HG02610 (cell line): ENCODE results near the gene CYP4V2.

Experiments
- ATAC-seq: cut with Tn5 transposase; IDR thresholded peaks from one replicate; pipeline ENCODE4 v1.9.1; 2021; ENCODE audit warnings: mild to moderate bottlenecking, moderate library complexity; ENCODE audit not compliant: unreplicated experiment

CYP4V2 gene

GRCh38 chr4:186191200-186192065, at the start of gene CYP4V2:
Gene CYP4V2, plus strand, starts transcription at chr4:186191567. Its CDS starts 257 bp downstream, at chr4:186191824.
- ATAC-seq: peak; percentile 90

DNA sequence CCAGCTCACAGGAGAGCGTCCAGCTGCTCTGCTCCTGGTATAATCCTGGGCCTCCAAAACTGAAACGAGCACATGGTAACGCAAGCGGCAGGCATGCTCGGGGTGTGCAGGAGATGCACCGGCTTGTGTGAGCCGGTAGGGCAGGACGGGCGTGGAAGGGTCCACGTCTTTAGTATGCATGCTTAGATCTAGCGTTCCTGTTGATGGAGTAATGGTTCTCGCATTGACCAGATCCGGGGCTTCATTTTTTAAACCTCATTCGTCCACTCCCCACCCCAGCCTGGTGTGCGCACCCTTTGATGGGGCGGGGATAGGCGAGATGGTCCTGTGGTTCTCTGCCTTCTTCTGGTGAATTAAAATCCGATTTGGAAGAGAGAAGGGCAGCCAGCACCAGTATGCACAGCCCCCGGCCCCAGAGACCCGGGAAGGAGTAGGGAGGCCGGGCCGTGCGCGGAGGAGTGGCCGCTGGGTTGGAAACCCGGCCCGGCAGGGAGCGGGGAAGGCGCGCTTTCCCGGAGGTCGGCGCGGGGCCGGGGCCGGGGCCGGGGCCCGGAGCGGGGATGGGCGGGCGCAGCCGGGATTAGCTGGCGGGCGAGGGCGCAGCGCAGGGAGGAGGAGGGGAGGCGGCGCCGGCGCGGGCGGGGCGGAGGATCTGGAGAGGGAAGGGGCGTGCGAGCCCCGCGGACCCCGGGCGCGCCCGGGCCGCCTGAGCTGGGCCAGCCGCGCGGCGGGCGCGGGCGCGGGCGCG, 47.0 kb upstream of the CYP4V2 start:
- peak; percentile 38 for ATAC-seq

DNA sequence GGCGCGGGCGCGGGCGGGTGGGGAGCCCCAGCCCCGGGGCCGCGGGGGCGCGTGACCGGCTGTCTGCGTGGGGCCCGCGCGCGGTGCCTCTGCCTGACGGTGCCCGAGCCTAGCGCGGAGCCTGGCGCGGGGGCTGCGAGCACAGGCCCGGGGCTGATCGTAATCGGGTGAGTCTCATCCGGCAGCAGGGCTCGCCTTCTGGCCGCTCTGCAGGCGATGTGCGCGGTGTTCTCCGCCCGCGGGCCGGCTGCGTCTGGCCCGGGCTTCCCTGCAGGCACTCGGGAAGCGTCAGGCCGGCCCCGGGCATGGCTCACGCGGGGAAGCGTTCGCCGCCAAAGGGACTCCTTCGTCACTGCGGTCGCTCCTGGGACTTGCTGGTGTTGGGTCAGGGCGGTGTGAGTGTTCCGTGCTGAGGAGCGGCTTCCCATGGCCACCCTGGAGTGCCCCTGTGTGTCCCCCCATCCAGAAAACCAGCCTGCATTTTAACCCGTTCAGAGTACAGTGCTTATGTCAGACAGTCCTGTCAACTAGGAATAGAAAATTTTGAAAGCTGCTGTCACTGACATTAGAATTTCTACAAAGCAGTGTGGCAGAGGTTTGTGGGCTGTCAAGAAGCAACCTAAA, 46.3 kb upstream of the CYP4V2 start:
- ATAC-seq: peak; percentile 37

DNA sequence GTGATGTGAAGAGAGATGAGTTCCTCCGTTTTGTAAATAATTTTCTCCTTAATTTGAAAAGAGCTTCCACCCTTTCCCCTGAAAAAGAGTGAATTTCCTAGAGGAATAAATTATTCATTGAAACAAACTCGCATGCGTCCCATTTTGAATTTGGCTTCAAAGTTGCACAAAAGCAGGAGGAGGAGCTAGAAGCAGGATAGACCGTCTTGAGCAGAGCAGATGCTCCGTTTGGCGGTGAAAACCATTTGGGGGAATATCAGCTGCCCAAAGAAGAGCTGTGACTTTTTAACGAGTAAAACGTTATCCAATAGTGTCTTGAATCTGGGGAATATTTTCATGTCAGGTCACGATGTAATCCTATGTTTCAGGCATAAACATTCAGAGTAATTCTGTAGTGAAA, 44.9 kb upstream of the CYP4V2 start:
- no peak for ATAC-seq

GRCh38 chr4:186148336-186148975, 42.9 kb upstream of the CYP4V2 start:
- no peak for ATAC-seq

DNA sequence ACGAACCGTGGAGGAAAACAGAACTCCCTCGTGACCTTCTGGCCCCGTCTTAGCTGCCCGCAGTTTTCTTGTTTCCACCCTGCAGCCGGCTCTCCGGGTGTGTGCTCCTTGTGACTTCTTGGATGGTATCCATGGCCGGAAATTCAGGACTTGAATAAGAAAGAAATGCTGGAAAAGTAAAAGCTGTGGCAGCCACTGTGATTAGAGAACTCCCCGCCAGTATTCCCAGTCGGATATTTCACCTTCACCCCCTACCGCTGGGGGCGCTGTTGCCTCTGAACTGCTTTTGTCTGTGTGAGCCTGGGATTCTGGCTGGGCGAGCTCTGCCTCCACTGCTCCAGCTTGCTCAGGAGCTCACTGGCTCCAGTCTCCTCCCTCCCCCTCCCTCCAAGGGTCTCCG, 41.5 kb upstream of the CYP4V2 start:
- ATAC-seq: no peak

- no peak for ATAC-seq
Observed at GRCh38 chr4:186150926-186151325, 40.4 kb upstream of the CYP4V2 start.

GRCh38 chr4:186151499-186151898, 39.9 kb upstream of the CYP4V2 start:
- no peak for ATAC-seq

DNA sequence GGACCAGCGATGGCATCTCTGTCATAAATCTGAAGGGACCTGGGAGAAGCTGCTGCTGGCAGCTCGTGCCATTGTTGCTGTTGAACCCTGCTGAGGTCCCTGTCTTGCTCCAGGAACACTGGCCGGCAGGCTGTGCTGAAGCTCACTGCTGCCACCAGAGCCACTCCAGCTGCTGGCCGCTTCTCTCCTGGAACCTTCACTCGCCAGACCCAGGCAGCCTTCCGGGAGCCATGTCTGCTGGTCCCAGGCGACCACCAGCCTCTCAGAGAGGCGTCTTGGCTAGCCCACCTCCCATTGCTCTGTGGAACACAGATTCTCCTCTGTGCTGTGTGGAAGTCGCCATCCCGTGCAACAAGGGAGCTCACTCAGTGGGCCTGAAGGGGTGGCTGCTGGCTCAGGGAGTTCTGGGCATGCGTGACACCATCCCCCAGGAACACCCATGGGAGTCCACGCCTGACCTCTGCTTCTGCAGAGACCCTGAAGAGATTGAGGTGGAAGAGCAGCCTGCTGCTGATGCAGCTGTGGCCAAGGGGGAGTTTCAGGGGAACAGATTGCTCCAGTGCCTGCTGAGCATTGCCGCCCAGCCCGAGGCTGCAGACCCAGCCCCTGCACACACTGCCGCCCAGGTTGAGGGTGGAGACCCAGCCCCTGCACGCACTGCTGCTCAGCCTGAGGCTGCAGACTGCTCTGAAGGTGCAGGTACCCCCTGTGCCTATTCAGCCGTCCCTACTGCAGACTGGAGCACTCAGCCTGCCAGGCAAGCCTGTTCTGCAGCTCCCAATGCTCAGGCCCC, 33.1 kb upstream of the CYP4V2 start:
- no peak for ATAC-seq

GRCh38 chr4:186158966-186159365, 32.4 kb upstream of the CYP4V2 start:
- ATAC-seq: no peak

- ATAC-seq: no peak
Observed at GRCh38 chr4:186159613-186160012, 31.8 kb upstream of the CYP4V2 start.

GRCh38 chr4:186161138-186161537, 30.2 kb upstream of the CYP4V2 start:
- peak; percentile 96 for ATAC-seq

DNA sequence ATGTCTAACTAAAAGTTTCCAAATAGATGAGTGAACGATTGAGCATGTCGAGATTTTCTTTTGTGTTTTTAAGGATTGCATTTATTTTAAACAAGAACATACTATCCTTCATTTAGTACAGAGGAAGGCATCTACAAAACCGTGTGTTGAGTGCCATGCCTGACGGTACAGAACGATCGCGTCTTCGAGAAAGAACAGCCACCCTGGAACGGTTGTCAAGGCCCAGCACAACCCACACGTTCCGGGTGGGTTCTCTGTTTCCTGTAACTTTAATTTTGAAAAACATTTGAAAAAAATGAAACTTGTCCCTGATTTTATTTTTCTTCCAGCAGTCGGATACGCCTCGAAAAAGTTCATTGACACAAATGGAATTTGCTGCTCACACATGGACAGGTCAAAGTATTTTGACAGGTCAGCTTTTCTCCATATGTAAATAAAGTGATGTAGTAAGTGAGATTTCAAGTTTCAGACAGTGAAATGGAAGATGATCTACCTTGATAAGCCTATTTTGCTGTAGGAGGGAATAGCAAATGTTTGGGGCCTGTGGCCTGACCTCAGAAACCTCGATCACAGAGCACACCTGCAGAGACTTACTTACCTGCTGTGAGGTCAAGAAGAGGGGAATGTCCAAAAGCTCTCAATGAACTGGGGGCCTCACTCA, 24.4 kb upstream of the CYP4V2 start:
- ATAC-seq: no peak

- ATAC-seq: no peak
Observed at GRCh38 chr4:186167605-186168004, 23.8 kb upstream of the CYP4V2 start.

DNA sequence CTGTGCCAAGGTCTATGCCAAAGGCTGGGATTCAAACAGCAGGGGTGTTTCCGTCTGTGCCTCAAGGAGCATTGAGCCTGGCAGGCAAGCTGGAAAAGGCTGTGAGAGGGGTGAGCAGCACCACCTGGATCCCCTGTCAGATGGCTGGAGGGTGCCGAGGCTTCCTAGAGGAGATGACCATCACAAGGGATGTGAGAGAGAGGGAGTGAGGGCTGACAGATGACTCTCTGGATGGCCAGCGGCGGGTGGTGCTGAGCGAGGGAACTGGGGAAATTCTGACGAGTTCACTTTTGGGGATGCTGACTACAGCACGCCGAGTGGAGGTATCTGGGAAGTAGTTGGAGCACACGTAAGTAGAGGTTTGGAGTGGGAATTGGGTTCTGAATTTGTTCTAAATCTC, 22.6 kb upstream of the CYP4V2 start:
- ATAC-seq: no peak

DNA sequence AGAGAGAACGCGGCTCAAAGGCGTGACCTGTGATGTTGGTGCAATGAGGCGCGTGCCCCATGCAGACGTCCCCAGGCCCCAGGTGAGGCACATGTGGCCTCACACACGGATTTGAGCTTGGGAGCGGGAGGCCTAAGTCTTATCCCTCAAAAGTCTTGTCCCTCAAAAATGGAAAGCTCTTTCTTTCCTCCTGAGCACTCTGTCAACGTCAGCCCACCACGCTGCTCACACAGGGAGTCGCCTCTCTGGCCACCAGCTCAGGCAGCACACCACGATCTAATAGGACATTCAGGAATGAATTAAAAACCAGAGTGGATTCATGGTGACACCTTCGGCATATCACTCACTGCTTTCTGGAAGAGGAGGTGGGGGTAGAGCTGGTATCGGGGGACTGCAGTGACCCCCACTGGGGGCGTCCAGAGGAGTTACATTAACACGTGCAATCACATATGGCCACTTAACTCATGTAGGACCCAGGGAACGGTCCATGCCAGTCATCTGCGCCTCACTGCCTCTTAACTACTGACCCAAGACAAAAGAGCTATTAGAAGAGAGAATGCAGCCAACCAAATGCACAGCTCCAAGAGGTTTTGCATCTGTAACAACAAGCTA, 21.9 kb upstream of the CYP4V2 start:
- ATAC-seq: no peak

DNA sequence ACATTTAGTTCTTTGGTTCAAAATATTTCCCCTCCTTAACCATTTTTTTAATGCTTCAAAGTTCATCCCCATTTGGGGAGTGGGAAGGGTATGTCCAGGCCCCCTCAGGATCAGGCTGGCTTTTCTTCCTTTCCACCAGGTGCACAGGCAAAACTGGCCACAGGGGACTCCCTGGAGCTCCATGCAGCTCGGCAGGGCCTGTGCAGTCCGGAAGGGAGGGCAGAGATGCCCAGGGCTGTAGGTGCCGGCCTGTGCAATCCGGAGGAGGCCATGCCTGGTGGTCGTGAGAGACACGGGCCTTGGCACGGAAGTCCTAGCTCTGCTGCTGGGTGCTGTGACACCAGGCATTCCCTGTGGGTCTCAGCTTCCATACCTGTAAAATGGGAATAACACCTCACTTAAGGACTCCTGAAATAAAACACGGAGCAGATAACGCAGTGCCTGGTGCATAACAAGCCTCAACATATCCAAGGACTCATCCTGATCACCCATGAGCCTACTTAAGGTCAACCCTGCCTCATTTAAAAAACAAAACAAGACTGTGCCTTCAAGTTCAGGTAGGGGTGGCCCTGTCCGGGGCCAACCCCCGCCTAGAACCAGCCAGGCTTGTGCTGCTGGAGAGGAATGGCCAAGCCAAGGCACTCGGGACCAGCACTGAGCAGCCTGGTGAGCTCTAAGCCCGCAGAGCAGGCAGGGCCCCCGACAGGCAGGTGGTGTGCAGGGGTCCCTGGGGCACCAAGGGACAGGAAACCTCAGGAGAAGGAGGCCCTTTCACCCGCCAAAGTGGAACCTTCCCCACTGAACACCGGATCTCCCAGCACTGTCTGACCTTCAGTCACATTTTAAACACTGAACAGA, 21.2 kb upstream of the CYP4V2 start:
- no peak for ATAC-seq

- ATAC-seq: no peak
Observed at GRCh38 chr4:186170966-186171365, 20.4 kb upstream of the CYP4V2 start.

DNA sequence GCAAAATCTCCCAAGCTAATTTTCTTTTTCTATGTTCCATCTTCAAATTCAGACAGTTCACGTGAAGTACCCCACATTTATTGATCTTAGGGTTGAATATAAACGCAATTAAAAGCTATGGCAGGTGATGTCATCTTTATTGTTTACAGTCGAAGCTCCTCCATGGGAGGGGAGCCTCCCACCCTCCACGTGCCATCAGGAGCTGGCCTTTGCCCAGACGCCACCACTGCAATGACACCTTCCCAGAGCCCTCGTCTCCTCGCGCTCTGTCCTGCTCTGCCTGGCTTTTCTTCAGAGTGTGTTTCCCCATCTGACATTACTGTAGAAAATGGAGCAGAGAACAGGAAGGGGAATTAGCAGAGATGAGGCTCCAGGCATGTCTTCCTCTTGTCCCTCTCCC, 18.8 kb upstream of the CYP4V2 start:
- no peak for ATAC-seq
